ENCODE data around the gene NEURL1B.

The NEURL1B gene

GRCh38 chr5:172641359-172642050 lies 442 bp downstream of the NEURL1B start:
- TF ChIP-seq CTCF (IDR thresholded peaks at IDR 0.05) = peak; percentile 6
- Histone ChIP-seq H3K9ac (no peak overlapping the region), H3K4me2 (ENCODE audit: low read length) (peak overlapping the region; percentile 58), H3K4me3 (ENCODE audit: low read depth, low read length) (peak overlapping the region; percentile 56), H3K79me2 (no peaks in the 10 kb centered on the region), H3K36me3 (ENCODE audit: control insufficient read depth, insufficient read depth, low read length) (no peaks in the 10 kb centered on the region), H3K27me3 (ENCODE audit: control insufficient read depth, insufficient read depth, low read length) (no peaks in the 10 kb centered on the region), H3K27ac (peak overlapping the region; percentile 45), H2AFZ (peak overlapping the region; percentile 82), H3K4me1 (peaks cover 15% of the 10 kb centered on the region), H3K9me3 (ENCODE audit: control insufficient read depth, low read length) (no peaks in the 10 kb centered on the region)

- H3K4me2 ChIP-seq (ENCODE audit: low read length) = no peak overlapping the region
- peak overlapping the region; percentile 45 for H3K27ac ChIP-seq
- H3K4me1 ChIP-seq = peaks cover 11% of the 10 kb centered on the region
- TF ChIP-seq CTCF (IDR thresholded peaks at IDR 0.05) = no peak
- no peaks in the 10 kb centered on the region for H3K36me3 ChIP-seq (ENCODE audit: control insufficient read depth, insufficient read depth, low read length)
- no peak overlapping the region for H2AFZ ChIP-seq
- no peaks in the 10 kb centered on the region for H3K27me3 ChIP-seq (ENCODE audit: control insufficient read depth, insufficient read depth, low read length)
- H3K9me3 ChIP-seq (ENCODE audit: control insufficient read depth, low read length) = no peaks in the 10 kb centered on the region
- H3K4me3 ChIP-seq (ENCODE audit: low read depth, low read length) = peak overlapping the region; percentile 56
- no peak overlapping the region for H3K9ac ChIP-seq
- no peaks in the 10 kb centered on the region for H3K79me2 ChIP-seq
Observed at GRCh38 chr5:172642051-172642409, 967 bp downstream of the NEURL1B start.

GRCh38 chr5:172642486-172642885 lies 1.4 kb downstream of the NEURL1B start:
- Histone ChIP-seq H3K4me3 (ENCODE audit: low read depth, low read length) (peak overlapping the region; percentile 56), H3K27me3 (ENCODE audit: control insufficient read depth, insufficient read depth, low read length) (no peaks in the 10 kb centered on the region), H3K36me3 (ENCODE audit: control insufficient read depth, insufficient read depth, low read length) (no peaks in the 10 kb centered on the region), H3K4me2 (ENCODE audit: low read length) (no peak overlapping the region), H3K4me1 (peaks cover 7% of the 10 kb centered on the region), H3K9me3 (ENCODE audit: control insufficient read depth, low read length) (no peaks in the 10 kb centered on the region), H3K27ac (peak overlapping the region; percentile 45), H3K79me2 (no peaks in the 10 kb centered on the region), H2AFZ (no peak overlapping the region), H3K9ac (no peak overlapping the region)
- TF ChIP-seq CTCF (IDR thresholded peaks at IDR 0.05) = no peak

GRCh38 chr5:172642926-172643871 lies 2.1 kb downstream of the NEURL1B start:
- no peaks in the 10 kb centered on the region for H3K27me3 ChIP-seq (ENCODE audit: control insufficient read depth, insufficient read depth, low read length)
- peaks cover 7% of the 10 kb centered on the region for H3K4me1 ChIP-seq
- H2AFZ ChIP-seq = no peak overlapping the region
- no peaks in the 10 kb centered on the region for H3K9me3 ChIP-seq (ENCODE audit: control insufficient read depth, low read length)
- H3K4me3 ChIP-seq (ENCODE audit: low read depth, low read length) = peak overlapping the region; percentile 56
- peak overlapping the region; percentile 12 for H3K27ac ChIP-seq
- no peaks in the 10 kb centered on the region for H3K79me2 ChIP-seq
- TF ChIP-seq CTCF (IDR thresholded peaks at IDR 0.05) = no peak
- H3K9ac ChIP-seq = no peak overlapping the region
- no peaks in the 10 kb centered on the region for H3K36me3 ChIP-seq (ENCODE audit: control insufficient read depth, insufficient read depth, low read length)
- H3K4me2 ChIP-seq (ENCODE audit: low read length) = no peak overlapping the region
